HG02610 (cell line): ENCODE results near the gene SPTBN1.
A peak's percentile ranks its signal among the peaks of the same experiment; 100 is the strongest.
"Not testable (repeated sequence)": the region's sequence is repeated elsewhere in the genome, so short reads cannot be mapped to it uniquely, and the experiment has no call there.

ENCODE experiments used
- ATAC-seq: cut with Tn5 transposase; IDR thresholded peaks from one replicate; pipeline ENCODE4 v1.9.1; 2021; ENCODE audit warnings: mild to moderate bottlenecking, moderate library complexity; ENCODE audit not compliant: unreplicated experiment

Gene SPTBN1

DNA sequence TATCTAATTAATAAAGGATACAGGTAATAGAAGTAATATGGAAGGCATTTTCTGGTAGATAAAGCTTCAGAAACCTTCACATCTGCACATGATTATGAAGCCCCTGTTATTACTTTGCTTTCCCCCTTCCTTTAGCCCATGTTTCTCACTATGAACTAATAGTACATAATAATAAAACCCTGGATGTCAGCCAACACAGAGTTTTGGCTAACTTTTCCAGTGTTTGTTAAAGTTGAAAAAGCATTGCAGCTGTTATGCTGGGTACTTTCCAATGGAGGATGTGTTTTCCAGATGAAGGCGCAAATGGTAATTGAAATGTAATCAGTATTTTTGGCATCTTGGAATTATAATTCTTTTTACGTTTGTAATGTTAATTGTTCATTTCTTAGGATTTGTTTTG lies 43.5 kb downstream of the SPTBN1 start:
- no peak for ATAC-seq

DNA sequence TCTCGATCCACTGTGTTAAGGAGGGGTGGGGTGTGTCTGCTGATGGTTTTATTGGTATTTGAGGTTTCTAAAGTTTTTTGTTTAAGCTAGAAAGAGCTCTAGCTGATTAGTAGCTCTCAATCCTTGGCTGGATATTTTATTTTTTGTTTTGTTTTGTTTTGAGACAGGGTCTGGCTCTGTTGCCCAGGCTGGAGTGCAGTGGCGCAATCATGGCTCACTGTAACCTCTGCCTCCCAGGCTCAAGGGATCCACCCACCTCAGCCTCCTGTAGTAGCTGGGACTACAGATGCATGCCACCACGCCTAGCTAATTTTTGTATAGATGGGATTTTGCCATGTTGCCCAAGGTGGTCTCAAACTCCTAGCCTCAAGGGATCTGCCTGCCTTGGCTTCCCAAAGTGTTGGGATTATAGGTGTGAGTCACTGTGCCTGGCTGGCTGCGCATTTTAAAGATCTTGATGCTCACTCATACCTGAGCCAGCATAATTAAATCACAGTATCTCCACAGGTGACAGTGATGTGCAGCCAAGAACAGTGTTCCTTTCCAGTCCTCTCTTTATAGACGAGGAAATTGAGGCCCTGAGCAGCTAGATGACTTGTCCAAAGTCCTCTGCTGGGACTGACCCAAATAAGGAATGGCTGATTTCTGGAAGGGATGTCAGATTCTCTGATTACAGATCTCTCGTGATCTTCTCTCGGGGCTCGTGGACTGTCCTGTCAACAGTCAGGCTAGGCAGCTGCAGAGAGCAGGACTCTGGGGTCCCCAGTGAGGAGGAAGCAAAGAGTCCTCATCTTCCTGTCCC lies 44.5 kb downstream of the SPTBN1 start:
- no peak for ATAC-seq

DNA sequence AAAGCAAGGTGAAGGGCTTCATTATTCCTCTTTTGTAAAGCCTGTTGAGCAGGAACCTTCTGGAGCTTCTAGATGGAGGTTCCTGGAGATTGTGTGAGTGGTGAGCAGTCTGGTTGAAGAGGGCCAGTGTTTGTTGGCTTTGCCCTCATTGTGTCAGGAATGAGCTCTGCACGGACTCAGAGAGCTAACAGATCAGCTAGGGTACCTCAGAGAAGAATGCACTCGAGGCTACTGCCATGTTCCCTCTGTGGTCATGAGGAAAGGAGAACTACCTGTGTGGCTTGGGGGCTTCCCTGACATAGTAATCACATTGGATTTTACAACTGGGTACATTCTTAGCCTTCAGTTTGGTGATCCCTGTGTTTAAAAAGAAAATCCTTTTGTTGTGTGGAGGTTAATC lies 46.6 kb downstream of the SPTBN1 start:
- no peak for ATAC-seq

DNA sequence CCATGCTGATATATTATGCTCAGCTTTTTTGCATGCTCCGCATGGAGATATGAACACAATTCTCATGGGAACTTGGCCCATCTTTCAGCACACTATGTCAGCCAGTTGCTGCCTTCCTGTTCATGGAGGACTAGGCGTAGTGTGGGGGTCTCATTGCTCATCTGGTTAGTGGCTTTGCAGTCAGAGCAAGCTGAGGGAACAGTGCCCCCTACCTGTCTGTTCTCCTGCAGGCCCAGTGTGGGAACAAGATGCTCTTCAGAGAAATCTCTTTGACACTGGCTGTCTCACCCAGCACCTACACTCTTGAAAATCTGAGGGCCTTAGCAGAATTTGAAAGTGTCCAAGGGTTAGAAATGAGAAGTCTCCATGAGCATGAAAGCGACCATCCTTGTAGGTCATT lies 47.1 kb downstream of the SPTBN1 start:
- ATAC-seq, result no peak

DNA sequence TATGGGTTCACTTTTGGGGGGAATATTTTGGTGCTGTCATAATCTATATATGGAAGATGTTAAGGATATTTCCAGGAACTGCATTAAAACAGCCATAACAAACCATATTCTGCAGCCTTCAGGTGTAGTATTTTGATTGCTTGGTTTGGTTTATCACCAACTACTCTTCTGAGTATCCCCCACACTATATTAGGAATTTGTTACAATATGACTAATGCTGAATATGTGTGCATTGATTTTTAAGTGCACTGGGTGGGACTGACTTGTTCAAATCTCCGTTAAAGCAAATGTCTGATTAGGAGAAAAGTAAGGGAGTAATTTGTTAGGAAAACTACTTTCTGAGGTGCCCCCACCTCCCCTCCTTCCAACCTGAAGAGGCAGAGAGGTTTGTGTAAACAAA lies 47.7 kb downstream of the SPTBN1 start:
- no peak for ATAC-seq

DNA sequence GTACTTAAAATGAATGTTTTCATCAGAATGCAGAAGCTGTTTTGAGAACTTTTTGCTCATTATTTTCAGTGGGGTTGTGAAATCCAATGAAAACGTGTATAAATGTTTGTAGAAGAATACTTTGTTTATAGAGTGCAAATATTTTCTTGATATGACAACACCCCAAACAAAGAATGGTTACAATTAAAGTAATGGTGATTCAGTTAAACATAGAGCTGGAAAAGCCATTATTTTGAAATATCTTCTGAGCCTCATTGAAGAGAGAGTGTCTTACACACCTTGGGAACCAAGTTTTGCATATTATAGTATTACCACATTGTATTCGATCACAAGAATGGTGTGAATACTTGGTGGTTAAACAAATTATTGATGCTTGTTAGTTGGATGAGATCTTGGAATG lies 48.7 kb downstream of the SPTBN1 start:
- no peak for ATAC-seq

DNA sequence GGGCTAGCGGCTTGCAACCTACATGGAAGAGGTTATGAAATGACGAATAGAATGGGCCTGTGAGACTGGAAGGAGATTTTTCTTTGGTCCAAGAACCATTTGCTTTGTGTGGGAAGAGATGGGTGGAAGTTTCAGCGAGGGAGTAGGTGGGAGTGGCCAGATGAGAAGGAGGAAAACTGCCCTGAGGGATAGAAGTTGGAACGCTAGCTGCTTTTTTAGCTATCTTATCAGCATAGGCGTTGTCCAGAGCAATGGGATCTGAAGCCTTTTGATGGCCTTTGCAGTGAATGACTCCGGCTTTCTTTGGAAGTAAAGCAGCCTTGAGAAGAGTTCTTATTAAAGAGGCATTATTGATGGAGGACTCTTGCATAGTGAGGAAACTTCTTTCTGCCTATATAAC lies 52.4 kb downstream of the SPTBN1 start:
- no peak for ATAC-seq

DNA sequence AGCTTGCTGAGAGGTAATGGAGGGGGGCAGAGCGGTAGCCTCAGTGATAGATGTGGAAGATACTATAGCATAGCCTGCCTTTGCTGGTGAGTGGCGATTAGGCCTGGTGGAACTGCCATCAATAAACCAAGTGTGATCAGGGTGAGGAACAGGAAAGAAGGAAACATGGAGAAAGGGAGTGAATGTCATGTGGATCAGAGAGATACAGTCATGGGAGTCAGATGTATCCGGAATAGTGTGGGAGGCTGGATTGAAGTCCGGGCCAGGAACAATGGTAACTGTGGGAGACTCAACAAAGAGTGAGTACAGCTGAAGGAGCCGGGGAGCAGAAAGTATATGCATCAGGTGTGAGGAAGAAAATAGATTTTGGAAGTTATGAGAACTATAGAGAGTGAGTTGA lies 52.9 kb downstream of the SPTBN1 start:
- ATAC-seq, result not testable (repeated sequence)

DNA sequence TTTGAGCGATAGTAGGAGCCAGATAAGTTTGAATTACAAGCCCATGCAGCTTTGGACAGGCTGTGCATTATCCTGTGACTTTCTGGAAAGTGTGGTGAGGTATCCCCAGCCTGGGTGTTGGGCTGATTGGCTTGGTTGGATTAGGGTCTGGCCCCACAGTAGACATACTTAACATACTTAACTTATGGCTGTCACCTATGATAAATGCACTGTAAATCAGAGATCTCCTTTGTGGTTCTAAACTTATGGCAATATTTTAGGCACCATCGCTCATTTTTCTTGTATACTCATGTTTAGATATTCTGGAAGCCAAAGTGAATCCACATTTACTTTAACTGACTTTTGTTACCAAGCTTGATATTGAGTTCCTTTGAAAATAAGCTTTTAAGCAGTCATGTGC lies 54.8 kb downstream of the SPTBN1 start:
- no peak for ATAC-seq

DNA sequence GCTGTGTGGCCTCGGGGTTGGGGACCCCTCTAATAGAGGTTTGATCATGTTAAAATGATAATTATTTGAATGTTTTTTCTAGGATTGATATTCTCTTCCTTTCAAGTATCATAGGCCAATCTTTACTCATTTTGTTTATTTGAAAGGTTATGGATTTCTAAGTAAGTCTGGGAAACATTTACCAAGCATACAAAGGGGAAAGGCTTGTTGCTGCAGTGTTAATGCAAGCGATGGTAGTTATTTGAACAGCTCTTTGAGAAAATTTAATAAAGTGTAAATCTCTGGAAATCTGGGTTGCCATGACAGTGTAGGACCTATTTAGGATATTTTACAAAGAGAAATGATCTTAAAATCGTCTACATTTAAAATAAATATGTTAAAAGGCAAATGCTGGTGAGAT lies 56.1 kb downstream of the SPTBN1 start:
- no peak for ATAC-seq

DNA sequence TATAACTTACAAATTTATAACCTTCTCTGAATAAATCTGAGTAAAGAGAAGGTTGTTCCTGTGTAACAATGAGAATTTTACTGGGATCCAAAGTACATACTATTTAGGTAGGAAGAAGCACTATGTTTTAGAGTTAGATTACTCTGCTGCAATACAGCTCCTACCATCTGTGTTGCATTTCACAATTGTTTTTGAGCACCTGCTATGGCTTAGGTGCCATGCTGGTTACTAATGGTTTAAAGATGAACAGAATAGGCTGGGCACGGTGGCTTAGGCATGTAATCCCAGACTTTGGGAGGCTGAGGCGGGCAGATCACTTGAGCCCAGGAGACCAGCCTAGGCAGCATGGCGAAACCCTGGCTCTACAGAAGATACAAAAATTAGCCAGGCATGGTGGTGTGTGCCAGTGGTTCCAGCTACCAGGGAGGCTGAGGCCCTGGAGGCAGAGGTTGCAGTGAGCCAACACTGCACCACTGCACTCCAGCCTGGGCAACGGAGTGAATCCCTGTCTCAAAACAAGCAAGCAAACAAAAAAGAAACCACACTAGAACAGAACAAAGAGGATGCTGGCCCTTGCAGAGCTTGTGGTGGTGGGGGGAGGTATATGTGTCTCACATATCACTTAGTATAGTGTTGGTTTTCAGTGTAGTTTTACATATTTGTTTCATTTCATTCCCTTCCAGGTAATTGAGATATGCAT lies 56.7 kb downstream of the SPTBN1 start:
- no peak for ATAC-seq

DNA sequence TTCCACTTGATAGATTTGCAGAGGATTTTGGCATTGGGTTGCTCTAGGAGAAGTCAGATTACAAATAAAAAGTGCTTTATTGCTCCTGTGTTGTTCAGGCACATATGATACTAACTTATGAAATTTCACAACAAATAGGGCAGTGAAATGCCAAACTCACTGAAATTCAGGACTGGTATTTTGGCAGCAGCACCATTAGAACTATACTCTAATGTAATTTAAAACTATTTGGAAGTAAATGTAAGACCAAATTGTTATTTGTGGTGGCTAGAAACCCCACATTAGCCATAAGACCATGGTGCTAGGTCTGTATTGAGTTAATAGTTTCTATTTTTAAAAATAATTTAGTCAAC lies 57.2 kb downstream of the SPTBN1 start:
- ATAC-seq, result no peak

DNA sequence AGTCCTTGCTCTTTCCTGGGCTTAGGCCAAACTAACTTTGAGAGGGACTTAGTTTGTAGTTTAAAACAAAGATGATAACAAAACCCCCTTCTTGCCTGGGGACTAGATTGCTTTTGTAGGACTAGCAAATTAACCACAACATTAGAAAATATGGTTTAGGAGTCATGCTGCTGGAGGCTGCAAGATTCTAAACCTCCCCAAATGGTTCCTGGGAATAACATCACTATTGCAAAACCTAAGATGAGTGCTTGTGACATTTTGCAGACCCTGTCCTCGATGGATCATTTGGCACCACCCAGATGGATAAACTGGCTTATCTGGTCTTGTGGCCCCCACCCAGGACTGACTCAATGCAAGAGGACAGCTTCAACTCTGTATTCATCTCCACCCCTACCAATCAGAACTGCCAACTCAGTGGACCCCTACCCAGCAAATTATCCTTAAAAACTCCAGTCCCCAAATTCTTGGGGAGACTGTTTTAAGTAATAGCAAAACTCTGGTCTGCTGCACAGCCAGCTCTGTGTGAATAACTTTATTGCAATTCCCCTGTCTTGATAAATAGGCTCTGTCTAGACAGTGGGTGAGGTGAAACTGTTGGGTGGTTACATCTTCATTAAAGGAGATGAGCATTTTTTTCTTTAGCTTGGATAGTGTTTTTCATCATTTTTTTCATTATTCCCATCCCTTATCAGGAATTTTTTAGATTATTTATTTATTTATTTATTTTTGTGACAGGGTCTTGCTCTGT lies 58.9 kb downstream of the SPTBN1 start:
- no peak for ATAC-seq

DNA sequence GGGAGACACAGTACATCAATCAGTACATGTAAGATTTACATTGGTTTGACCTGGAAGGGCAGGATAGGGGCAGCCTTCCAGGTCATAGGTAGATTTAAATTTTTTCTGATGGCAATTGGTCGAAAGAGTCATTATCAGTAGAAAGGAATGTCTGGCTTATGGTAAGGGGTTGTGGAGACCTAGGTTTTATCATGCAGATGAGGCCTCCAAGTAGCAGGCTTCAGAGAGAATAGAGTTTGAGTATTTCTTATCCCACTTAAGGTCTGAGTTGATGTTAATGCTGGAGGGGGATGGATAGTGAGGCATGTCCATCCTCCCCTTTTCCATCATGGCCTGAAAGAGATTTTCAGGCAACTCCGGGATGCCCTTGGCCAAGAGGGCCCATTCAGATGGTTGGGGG lies 60.7 kb downstream of the SPTBN1 start:
- ATAC-seq, result no peak

DNA sequence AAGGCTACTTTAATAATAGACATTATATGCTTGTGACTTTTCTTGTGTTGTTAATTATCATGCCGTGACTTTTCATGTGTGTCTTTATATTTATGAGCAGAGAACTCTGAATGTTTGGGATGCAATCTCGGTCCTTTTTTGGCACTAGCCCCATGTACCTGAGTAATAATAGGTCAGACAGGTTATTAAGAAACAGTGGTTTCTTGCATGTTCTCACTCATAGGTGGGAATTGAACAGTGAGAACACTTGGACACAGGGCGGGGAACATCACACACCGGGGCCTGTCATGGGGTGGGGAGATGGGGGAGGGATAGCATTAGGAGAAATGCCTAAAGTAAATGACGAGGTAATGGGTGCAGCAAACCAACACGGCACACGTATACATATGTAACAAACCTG lies 61.9 kb downstream of the SPTBN1 start:
- not testable (repeated sequence) for ATAC-seq

DNA sequence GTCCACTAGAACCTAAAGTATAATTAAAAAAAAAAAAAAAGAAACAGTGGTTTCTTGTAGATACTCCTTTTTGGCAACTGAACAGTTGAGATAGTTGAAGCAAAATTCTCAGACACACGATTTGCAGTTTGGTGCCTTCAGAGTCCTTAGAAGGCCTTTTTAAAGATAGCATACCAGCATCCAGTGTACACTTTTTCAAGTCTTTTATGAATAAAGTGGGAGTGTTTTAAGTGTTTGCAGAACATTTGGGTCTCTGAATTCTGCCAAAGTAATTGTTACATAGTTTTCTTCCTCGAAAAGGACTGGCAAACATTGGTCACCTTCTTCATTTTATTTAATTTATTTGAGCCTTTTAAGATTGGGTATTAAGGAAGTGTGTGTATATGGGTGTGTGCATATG lies 62.3 kb downstream of the SPTBN1 start:
- ATAC-seq, result no peak

DNA sequence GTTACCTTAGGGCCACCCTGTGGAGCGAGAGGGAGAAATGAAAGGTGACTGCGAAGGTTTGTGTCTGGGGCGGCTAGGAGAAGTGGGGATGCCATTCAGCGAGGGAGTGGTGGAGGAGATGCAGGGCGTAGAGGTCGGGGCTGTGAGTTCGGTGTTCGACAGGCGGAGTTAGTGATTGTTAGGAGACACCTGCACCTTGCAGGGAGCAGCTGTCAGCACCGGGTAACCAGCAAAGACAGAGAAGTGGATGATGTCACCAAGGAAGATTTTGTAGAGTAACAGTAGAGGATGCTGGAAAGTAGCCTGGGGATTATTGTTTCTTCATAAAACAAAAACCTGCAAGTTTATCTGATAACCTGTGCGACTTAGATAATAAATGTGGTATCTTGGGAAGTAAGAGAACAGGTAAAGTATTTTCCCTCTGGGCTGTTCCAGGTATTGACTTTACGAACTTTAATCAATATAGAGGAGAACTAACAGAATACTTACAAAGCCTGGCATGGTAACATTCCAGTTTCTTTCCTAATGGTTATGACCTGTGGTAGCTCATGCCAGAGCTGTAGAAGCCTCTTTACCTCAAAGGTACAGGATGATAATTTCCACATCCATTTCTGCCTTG lies 63.8 kb downstream of the SPTBN1 start:
- no peak for ATAC-seq

DNA sequence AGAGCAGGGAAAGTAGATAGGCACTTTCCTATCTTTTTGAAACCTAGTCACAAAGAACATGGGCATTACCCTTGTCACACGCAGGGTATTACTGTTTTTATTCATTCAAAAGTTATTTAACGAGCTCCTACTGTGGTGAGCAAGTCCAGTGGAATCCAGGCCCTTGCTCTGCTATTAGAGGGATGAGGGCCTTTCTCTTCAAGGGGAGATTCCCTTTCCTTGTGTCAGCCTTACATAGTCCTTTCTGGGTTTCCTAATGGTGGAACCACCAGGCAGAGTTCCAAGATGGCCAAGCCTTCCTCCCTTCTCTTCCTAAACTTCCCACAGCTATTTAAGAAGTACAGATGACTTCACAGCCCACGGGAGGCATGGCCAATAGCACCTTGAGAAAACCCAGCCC lies 64.6 kb downstream of the SPTBN1 start:
- no peak for ATAC-seq

DNA sequence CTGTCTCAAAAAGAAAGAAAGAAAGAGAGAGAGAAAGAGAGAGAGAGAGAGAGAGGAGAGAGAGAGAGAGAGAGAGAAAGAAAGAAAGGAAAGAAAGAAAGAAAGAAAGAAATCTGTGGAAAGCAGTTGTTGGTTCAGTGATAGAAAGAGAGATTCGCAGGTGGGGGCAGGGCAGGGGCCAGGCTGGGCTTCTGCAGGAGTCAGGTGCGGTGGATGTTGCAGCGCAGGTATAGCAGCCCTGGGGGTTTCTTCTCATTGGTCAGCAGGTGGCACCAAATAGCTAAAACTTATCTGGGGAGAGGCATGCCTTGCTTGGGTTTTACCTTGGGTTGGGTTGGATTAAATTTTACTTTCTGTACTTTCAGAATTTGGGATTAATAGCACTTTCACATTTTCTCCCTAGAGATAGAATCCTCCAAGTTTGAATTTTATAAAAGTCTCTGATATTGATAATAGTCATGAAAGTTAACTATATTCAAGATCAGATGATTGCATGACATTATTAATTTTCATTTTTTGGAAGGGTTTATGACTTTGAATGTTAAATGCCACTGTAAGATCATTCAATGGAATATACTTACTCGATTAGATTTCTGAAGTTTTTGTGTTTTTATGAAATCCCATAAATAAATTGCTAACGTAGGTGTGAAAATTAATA lies 66.6 kb downstream of the SPTBN1 start:
- peak; percentile 74 for ATAC-seq

DNA sequence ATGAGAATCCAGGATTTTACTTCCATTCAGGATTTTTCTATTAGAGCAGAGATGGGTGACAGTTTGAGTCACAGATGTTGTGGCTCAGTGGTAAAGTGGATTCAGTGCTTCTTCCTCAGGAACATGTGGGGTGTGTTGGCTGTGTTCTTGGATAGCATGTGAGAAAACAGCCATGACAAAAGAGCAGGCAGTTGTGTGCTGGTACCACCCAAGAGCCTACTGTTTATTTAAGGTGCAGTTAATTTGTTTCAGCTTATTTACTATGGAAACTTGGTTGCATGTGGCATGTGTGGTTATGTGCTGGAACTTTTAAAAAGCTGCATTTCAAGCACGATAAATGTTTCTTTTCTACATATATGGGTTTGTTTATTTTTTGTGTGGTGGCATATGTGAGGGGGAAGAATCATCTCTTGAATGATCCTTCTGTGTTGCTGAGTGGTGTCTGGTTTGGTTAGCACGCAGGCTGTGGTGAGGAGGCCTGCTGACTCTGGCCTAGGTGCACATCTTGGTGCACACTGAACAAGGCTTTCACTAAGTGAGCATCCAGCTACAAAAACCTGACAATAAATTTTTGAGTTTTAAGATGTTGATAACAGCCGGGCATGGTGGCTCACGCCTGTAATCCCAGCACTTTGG lies 67.3 kb downstream of the SPTBN1 start:
- ATAC-seq, result no peak
